ENCODE measurements around the gene CTTN.

The CTTN gene

DNA sequence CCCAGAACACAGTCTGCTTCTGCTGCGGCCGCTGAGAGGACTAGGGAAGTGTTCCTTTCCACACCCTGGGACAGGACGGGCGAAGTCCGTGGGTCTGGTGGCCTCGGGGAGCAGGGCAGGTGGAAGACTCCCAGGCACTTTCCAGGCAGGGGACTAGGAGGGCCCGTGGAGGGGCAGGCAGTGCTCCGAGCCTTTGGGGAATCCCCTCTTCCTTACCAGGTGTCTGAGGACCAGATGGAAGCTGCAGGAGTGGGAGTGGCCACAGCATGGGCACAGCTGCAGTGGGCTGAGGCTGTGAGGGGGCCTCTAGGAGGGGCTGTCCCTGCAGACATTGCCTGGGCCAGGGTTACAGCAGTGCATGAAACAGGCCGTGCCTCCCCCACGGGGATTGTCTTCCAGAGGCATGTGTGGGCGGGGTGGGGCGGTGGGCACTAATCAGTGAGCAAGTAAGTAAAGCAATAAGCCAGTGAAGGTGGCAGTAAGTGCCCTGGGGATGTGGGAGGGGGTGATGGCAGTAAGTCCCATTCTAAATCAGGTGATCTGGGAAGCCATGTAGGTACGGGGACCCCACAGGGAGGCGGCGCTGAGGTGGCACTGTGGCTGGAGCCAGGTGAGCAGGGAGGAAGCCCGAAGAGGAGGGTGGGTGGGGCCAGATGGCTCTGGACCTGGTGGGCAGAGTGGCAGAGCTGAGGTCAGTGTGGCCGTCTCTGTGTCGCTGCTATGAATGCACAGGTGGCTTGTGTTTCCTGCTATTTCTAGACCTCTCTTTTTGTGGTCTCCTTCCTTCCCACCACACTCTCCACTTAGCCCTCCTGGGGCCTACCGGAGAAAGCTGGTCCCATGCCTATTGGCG, 66.4 kb downstream of the CTTN start:
- peaks cover 15% of the 10 kb centered on the region for H3K4me1 Mint-ChIP-seq
- no peaks in the 10 kb centered on the region for H3K9me3 Mint-ChIP-seq
- H3K27me3 Mint-ChIP-seq (ENCODE audit: low read depth, poor library complexity): peaks cover 6% of the 10 kb centered on the region
- no peaks in the 10 kb centered on the region for H3K36me3 Mint-ChIP-seq (ENCODE audit: low read depth)
- H3K4me3 Mint-ChIP-seq: no peak overlapping the region
- H3K27ac Mint-ChIP-seq: no peak overlapping the region
- DNase-seq: no peak
- TF ChIP-seq, protein P1, sequence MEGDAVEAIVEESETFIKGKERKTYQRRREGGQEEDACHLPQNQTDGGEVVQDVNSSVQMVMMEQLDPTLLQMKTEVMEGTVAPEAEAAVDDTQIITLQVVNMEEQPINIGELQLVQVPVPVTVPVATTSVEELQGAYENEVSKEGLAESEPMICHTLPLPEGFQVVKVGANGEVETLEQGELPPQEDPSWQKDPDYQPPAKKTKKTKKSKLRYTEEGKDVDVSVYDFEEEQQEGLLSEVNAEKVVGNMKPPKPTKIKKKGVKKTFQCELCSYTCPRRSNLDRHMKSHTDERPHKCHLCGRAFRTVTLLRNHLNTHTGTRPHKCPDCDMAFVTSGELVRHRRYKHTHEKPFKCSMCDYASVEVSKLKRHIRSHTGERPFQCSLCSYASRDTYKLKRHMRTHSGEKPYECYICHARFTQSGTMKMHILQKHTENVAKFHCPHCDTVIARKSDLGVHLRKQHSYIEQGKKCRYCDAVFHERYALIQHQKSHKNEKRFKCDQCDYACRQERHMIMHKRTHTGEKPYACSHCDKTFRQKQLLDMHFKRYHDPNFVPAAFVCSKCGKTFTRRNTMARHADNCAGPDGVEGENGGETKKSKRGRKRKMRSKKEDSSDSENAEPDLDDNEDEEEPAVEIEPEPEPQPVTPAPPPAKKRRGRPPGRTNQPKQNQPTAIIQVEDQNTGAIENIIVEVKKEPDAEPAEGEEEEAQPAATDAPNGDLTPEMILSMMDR (IDR thresholded peaks at IDR 0.05): no peak

DNA sequence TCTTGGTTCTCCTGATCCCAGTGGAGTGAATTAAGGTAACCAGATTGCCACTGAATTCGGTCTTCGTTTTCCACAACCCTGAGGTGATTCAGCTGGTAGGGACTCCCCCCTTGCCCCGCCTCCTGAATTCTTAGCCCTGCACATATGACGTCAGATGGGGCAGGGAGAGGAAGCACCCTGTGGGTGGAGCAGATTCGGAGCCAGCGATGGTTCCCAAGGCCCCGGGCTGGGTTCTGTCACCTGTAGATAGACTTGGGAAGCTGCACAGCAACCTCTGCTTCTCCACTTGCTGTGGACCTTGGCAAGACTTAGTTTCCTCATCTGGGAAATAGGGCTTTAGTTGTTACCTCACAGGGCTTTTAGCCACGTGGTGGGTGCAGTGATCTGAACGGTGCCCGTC, 67.8 kb downstream of the CTTN start:
- H3K27ac Mint-ChIP-seq: no peak overlapping the region
- no peaks in the 10 kb centered on the region for H3K9me3 Mint-ChIP-seq
- H3K27me3 Mint-ChIP-seq (ENCODE audit: low read depth, poor library complexity): peaks cover 6% of the 10 kb centered on the region
- H3K4me1 Mint-ChIP-seq: peaks cover 15% of the 10 kb centered on the region
- H3K4me3 Mint-ChIP-seq: no peak overlapping the region
- TF ChIP-seq, protein P1 (IDR thresholded peaks at IDR 0.05): no peak
- DNase-seq: no peak
- H3K36me3 Mint-ChIP-seq (ENCODE audit: low read depth): no peaks in the 10 kb centered on the region

DNA sequence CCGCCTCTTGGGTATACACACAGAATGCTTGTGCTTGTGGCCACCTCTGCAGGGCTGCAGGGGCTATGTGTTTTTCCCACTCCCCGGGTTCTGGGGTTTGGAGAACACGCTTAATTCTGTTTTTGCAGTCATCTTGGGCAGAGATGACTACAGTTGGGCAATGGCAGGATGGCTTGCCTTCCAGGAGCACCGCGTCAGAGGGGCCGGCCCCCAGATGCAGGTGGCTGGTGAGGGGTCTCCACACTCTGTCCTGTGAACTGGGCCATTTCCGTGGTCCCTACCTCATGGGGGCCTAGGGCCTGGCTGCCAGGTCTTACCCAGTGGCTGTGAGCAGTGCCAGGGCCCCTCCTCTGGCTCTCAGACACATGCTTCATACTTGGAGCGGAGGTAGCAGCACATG, 68.3 kb downstream of the CTTN start:
- no peaks in the 10 kb centered on the region for H3K9me3 Mint-ChIP-seq
- H3K27ac Mint-ChIP-seq: no peak overlapping the region
- no peaks in the 10 kb centered on the region for H3K36me3 Mint-ChIP-seq (ENCODE audit: low read depth)
- peaks cover 15% of the 10 kb centered on the region for H3K4me1 Mint-ChIP-seq
- no peak for DNase-seq
- TF ChIP-seq, protein P1 (IDR thresholded peaks at IDR 0.05): no peak
- H3K27me3 Mint-ChIP-seq (ENCODE audit: low read depth, poor library complexity): peaks cover 6% of the 10 kb centered on the region
- no peak overlapping the region for H3K4me3 Mint-ChIP-seq

DNA sequence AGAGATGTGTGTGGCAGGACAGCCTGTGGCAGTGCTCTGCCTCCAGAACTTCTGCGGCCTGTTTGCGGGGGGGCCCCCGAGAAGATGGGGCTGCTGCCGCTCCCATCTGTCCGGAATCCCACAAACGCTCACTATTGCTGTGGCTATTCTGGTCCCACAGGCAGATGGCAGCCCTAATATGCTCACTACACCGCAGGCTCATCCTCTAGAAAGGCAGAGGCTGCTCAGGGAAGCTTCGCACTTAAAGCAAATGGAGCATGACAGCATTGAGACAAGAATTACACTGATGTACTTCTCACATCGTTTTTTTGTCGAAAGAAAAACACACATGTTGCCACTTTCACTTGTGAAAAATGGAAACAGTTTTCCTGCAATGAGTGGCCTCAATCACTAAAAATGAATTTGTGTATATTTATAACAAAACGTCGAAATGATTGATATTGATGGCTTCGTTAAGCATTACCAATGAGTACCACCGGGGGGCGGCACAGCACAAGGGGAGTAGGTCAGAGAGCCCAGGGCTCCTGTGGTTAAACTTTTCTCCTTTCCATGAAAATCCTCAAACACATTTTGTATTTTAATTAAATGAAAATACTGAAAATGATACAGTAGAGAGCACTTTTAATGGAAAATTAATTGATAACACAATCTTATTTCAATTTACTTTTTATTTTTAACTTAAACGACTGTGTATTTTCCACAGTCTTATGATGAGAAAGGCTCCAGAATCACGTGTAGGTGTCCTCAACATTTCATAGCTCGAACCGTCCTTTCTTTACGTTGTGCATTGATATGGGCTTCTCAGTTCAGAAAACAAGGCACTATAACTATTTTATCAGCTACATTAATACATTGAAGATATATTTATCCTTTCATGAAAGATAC, 69.1 kb downstream of the CTTN start:
- peaks cover 15% of the 10 kb centered on the region for H3K4me1 Mint-ChIP-seq
- DNase-seq: peak; percentile 81
- no peaks in the 10 kb centered on the region for H3K9me3 Mint-ChIP-seq
- no peak overlapping the region for H3K4me3 Mint-ChIP-seq
- TF ChIP-seq, protein P1 (IDR thresholded peaks at IDR 0.05): peak; percentile 100
- peaks cover 3% of the 10 kb centered on the region for H3K27me3 Mint-ChIP-seq (ENCODE audit: low read depth, poor library complexity)
- no peaks in the 10 kb centered on the region for H3K36me3 Mint-ChIP-seq (ENCODE audit: low read depth)
- H3K27ac Mint-ChIP-seq: no peak overlapping the region

DNA sequence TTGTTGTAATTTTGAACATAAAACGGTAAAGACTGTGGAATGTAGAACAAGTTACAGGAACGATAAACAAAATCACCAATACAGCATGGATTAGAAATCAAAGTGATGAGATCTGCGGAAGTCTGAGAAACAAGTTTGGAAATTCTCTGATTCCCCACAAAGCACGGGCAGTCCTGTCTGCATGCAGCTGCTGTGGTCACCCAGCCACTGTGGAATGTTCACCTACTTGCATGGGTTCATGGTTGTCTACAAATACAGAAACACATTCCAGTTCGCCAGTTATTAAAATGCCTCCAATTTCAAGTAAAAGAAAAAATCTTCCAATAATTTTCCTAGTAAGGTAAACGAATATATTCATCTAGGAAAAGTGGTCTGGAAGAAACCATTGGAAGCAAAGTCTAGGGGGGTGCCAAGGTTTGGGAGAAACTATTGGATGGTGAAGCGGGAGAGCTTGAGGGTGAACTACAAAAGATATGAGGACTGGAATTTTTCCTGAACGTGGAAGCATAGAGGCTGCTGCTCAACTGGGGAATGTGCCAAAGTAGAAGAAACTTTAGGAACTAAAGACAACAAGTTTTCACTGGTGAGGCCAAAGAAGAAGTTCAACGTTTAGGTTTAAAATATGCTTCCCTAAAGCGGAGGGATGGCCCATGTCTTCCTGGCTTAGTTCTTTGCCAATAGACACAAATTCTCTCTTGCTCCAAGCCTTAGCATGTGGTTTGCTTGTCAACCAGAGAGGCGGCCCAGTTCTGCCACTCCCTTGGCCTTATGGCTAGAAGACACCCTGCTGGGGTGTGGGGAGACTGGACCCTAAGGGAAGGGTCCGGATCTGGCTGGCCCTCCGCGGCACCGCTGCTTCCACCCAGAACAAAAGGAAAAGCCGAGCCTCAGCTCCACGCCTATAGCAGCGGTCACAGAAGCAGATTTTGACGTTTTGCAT, 70.2 kb downstream of the CTTN start:
- TF ChIP-seq, protein P1 (IDR thresholded peaks at IDR 0.05): no peak
- no peak for DNase-seq
- Mint-ChIP-seq H3K27ac (no peak overlapping the region), H3K36me3 (ENCODE audit: low read depth) (no peaks in the 10 kb centered on the region), H3K27me3 (ENCODE audit: low read depth, poor library complexity) (peaks cover 3% of the 10 kb centered on the region), H3K4me1 (peaks cover 15% of the 10 kb centered on the region), H3K4me3 (no peak overlapping the region), H3K9me3 (no peaks in the 10 kb centered on the region)

All from nephron progenitor cell (in vitro differentiated cells).